Osteocyte (in vitro differentiated cells): Measurements from ENCODE around the gene BDKRB2. TPM values are rescaled to one million over a fixed set of nuclear protein-coding genes. Genes with fewer than 3 reads are reported as not detected.

ENCODE experiments used
- DNase-seq: peaks from one replicate; pipeline ENCODE4 v3.0.0; 2021; ENCODE audit warnings: mixed read lengths; ENCODE audit not compliant: unreplicated experiment; ENCODE audit errors: extremely low spot score
- H3K27ac Mint-ChIP-seq: one replicate; pipeline ENCODE4 v1.8.0; 2021; ENCODE audit warnings: mild to moderate bottlenecking, mixed read lengths; ENCODE audit not compliant: unreplicated experiment
- H3K27me3 Mint-ChIP-seq: one replicate; pipeline ENCODE4 v1.8.0; 2021; ENCODE audit warnings: mixed read lengths; ENCODE audit not compliant: unreplicated experiment
- H3K36me3 Mint-ChIP-seq: one replicate; pipeline ENCODE4 v1.8.0; 2021; ENCODE audit warnings: mixed read lengths; ENCODE audit not compliant: unreplicated experiment
- H3K4me1 Mint-ChIP-seq: one replicate; pipeline ENCODE4 v1.8.0; 2021; ENCODE audit warnings: mixed read lengths; ENCODE audit not compliant: unreplicated experiment
- H3K4me3 Mint-ChIP-seq: one replicate; pipeline ENCODE4 v1.8.0; 2021; ENCODE audit warnings: mild to moderate bottlenecking, moderate library complexity, mixed read lengths; ENCODE audit not compliant: unreplicated experiment
- H3K9me3 Mint-ChIP-seq: one replicate; pipeline ENCODE4 v1.8.0; 2021; ENCODE audit warnings: mixed read lengths; ENCODE audit not compliant: unreplicated experiment
- CTCF ChIP-seq: fragments of 200-600 bp; sonication (generic); IDR thresholded peaks from 2 replicates; pipeline ENCODE4 v1.5.0; 2021; ENCODE audit warnings: antibody characterized with exemption, mild to moderate bottlenecking, moderate library complexity
- total RNA-seq: library from RNA; stranded (reverse); gene quantifications from 2 replicates; pipeline ENCODE4 v1.2.1, GENCODE V29; 2021

Gene BDKRB2
- total RNA-seq, 1 donor from 2014 or later, result 0.40 TPM

- TF ChIP-seq CTCF, result no peak
- Mint-ChIP-seq H3K9me3 (no peaks in the 10 kb centered on the region), H3K4me3 (no peak overlapping the region), H3K4me1 (peaks cover 9% of the 10 kb centered on the region), H3K27me3 (peaks cover 11% of the 10 kb centered on the region), H3K27ac (no peak overlapping the region), H3K36me3 (no peaks in the 10 kb centered on the region)
- DNase-seq, result no peak
Observed at GRCh38 chr14:96225745-96226151, 21.1 kb downstream of the BDKRB2 start.

- H3K27me3 Mint-ChIP-seq, result no peaks in the 10 kb centered on the region
- H3K4me1 Mint-ChIP-seq, result peaks cover 9% of the 10 kb centered on the region
- no peaks in the 10 kb centered on the region for H3K9me3 Mint-ChIP-seq
- H3K4me3 Mint-ChIP-seq, result no peak overlapping the region
- no peaks in the 10 kb centered on the region for H3K36me3 Mint-ChIP-seq
- no peak for DNase-seq
- H3K27ac Mint-ChIP-seq, result no peak overlapping the region
- no peak for TF ChIP-seq CTCF
Observed at GRCh38 chr14:96227428-96227827, 22.8 kb downstream of the BDKRB2 start.

GRCh38 chr14:96229315-96229714 is 24.7 kb downstream of the BDKRB2 start:
- no peak for TF ChIP-seq CTCF
- Mint-ChIP-seq H3K4me3 (no peak overlapping the region), H3K9me3 (no peaks in the 10 kb centered on the region), H3K4me1 (peaks cover 9% of the 10 kb centered on the region), H3K27me3 (no peaks in the 10 kb centered on the region), H3K36me3 (no peaks in the 10 kb centered on the region), H3K27ac (no peak overlapping the region)
- DNase-seq, result no peak

- Mint-ChIP-seq H3K4me3 (no peak overlapping the region), H3K9me3 (no peaks in the 10 kb centered on the region), H3K36me3 (no peaks in the 10 kb centered on the region), H3K27ac (no peak overlapping the region), H3K27me3 (no peaks in the 10 kb centered on the region), H3K4me1 (peaks cover 1% of the 10 kb centered on the region)
- TF ChIP-seq CTCF, result no peak
- DNase-seq, result no peak
Observed at GRCh38 chr14:96231056-96231455, 26.4 kb downstream of the BDKRB2 start.

- H3K4me3 Mint-ChIP-seq, result no peak overlapping the region
- H3K9me3 Mint-ChIP-seq, result no peaks in the 10 kb centered on the region
- H3K4me1 Mint-ChIP-seq, result no peaks in the 10 kb centered on the region
- no peak overlapping the region for H3K27ac Mint-ChIP-seq
- TF ChIP-seq CTCF, result no peak
- H3K27me3 Mint-ChIP-seq, result no peaks in the 10 kb centered on the region
- no peak for DNase-seq
- no peaks in the 10 kb centered on the region for H3K36me3 Mint-ChIP-seq
Observed at GRCh38 chr14:96231526-96232130, 27.0 kb downstream of the BDKRB2 start.
